GM20000 (cell line): Measurements from ENCODE around the gene NDUFS8.

Source experiments
- DNase-seq: peaks from one replicate; pipeline ENCODE4 v3.0.0; 2012; ENCODE audit warnings: low spot score
- TF ChIP-seq, protein P1 (sequence below): IDR thresholded peaks from 2 replicates; pipeline ENCODE4 v1.5.1; 2012; ENCODE audit warnings: mild to moderate bottlenecking, control low read depth; ENCODE audit errors: extremely low read depth, missing control alignments

Gene NDUFS8

DNA sequence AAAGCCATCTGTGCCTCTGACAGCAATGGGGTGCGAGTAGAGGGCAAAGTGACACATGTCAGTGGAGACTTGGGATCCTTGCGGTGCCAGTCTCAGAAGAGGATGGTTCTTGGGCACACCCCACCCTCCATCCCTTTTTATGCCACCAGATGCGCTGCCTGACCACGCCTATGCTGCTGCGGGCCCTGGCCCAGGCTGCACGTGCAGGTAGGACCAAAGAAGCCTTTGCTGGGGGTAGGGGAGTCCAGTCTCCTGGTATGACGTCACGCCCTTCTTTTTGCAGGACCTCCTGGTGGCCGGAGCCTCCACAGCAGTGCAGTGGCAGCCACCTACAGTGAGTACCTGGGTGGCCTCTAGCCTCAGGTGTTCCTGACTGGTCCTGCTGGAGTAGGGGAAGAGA, 1.5 kb downstream of the NDUFS8 start:
- no peak for DNase-seq
- TF ChIP-seq, protein P1, sequence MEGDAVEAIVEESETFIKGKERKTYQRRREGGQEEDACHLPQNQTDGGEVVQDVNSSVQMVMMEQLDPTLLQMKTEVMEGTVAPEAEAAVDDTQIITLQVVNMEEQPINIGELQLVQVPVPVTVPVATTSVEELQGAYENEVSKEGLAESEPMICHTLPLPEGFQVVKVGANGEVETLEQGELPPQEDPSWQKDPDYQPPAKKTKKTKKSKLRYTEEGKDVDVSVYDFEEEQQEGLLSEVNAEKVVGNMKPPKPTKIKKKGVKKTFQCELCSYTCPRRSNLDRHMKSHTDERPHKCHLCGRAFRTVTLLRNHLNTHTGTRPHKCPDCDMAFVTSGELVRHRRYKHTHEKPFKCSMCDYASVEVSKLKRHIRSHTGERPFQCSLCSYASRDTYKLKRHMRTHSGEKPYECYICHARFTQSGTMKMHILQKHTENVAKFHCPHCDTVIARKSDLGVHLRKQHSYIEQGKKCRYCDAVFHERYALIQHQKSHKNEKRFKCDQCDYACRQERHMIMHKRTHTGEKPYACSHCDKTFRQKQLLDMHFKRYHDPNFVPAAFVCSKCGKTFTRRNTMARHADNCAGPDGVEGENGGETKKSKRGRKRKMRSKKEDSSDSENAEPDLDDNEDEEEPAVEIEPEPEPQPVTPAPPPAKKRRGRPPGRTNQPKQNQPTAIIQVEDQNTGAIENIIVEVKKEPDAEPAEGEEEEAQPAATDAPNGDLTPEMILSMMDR, result no peak

DNA sequence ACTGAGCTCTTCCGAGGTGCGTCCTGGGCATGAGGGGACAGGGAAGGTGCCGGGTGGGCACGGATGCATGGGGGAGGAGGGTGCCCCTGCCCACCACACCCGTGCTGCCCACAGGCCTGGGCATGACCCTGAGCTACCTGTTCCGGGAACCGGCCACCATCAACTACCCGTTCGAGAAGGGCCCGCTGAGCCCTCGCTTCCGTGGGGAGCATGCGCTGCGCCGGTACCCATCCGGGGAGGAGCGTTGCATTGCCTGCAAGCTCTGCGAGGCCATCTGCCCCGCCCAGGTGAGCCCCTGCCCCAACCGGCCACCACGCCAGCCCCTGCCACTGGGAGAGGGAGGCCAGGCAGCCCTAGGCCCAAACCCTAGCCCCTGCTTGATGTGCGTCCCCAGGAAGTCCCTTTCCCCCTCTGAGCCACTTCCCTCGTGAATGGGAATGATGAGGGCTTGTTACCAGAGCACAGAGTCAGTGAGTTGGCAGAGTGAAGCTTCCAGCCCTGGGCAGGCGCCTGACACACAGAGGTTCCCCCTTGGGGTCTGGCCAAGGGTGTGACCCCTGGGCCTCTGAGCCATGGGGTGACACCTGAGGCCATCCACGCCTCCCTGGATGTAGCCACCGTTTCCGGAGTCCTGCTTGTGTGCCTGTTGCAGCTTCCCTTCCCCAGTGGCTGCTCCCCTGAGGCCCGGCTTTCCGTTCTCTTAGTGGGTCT, 2.7 kb downstream of the NDUFS8 start:
- TF ChIP-seq, protein P1, result no peak
- DNase-seq, result no peak

DNA sequence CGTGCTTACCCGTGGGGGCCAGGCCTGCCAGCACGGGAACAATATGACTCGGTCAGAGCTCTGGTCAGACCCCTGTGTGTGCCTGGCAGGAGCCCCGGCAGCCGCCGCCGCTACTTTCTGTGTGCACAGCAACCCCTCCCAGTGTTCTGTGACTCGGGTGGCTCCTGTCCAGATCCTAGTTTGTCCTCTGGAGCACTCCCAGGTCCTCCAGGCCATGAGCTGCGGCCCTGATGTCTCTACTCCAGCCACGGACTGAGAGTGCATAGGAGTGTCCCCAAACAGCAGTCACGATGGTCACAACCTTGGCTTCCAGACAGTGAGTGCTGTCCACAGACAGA, 3.2 kb downstream of the NDUFS8 start:
- TF ChIP-seq, protein P1, result no peak
- no peak for DNase-seq

DNA sequence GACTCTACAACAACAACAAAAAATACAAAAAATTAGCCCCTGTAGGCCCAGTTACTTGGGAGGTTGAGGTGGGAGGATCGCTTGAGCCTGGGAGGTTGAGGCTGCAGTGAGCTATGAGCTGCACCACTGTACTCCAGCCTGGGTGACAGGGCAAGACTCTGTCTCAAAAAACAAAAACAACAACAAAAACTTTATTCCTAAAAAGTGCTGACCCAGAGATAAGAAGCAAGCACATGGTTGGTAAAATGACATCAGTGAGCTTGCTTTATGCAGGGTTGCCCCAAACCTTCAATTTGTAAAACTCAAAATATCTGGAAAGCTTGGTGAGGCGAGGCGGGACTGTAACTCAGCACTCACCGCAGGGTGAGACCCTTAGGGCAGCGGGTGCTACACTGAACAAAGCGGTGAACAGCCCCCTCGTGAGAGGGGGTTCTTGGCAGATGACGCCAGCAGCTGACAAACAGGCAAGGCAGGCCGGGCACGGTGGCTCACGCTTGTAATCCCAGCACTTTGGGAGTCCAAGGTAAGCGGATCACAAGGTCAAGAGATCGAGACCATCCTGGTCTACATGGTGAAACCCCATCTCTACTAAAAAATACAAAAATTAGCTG, 4.9 kb downstream of the NDUFS8 start:
- no peak for DNase-seq
- TF ChIP-seq, protein P1, result no peak

DNA sequence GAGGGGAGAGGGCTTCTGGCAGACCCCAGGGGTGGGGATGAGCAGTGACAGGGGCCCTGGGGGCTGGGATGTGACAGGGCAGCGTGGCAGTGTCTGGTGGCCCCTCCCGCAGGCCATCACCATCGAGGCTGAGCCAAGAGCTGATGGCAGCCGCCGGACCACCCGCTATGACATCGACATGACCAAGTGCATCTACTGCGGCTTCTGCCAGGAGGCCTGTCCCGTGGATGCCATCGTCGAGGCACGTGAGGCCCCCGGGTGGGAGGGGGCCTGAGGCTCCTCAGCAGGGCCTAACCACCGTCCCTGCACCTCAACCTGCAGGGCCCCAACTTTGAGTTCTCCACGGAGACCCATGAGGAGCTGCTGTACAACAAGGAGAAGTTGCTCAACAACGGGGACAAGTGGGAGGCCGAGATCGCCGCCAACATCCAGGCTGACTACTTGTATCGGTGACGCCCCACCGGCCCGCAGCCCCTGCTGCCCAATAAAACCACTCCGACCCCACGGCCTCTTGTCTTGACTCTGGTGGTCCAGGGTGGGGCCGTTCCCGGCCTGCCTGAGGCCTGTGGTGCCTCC, 5.7 kb downstream of the NDUFS8 start:
- TF ChIP-seq, protein P1, result no peak
- DNase-seq, result no peak

DNA sequence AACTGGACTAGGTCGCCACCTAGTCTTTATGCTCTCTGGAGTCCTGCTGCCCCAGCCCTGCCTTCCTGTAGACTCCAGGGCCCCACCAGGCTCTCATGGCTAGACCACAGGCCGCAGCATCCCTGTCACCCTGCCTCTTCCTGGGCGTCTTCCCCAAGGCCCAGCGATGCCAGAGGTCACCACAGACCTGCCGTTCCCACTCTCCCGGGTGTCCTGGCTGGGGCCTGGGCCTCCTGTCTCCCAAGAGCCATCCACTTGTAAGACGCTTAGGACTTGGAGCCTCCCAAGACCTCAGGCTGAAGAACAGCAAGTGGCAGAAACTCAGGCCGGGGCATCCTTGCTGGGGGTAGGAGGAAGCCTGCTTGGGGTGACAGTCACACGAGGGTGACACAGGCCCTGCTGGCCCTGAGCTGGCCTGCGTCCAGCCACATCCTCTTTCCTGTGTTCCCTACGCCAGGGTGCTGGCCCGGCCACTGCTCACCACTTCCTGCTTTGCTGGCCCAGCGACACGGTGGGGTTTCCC, 6.3 kb downstream of the NDUFS8 start:
- DNase-seq, result no peak
- TF ChIP-seq, protein P1, result no peak
